H1 (cell line): ENCODE results near the gene KCNQ1. TPM values are rescaled to one million over a fixed set of nuclear protein-coding genes. Genes with fewer than 3 reads are reported as not detected.

ENCODE experiments used
- CTCF ChIA-PET: fragments of 300-600 bp; sonication (Branson Sonifier 250); formaldehyde crosslinking; loops from one replicate; lab custom pipeline; 2021; ENCODE audit not compliant: partially characterized antibody; lab: Charles Lee
- POLR2A ChIA-PET: fragments of 300-600 bp; sonication (Branson Sonifier 250); formaldehyde crosslinking; loops from one replicate; lab custom pipeline; 2021; ENCODE audit warnings: inconsistent platforms; ENCODE audit not compliant: partially characterized antibody; lab: Charles Lee
- DNase-seq, 2 experiments: peaks; one replicate each; pipeline versions ENCODE4 v3.0.0 to v3.0.0-alpha.2; 2010 to 2022; ENCODE audit warnings: low spot score in 2 of 2, low read depth in 1 of 2, mixed read lengths in 1 of 2
- FAIRE-seq: peaks from 2 replicates; lab custom pipeline; 2011; peaks lifted over from hg19 to GRCh38; lab: Jason Lieb, UNC
- H2AFZ ChIP-seq: 2 replicates; pipeline ENCODE4 v1.8.1; 2012; ENCODE audit warnings: low read length, inconsistent platforms
- H2AK5ac ChIP-seq: 2 replicates; pipeline ENCODE4 v1.6.1; 2013; ENCODE audit warnings: low read depth, low read length
- H2BK120ac ChIP-seq: replicated peaks from 2 replicates; pipeline ENCODE3; 2013; ENCODE audit warnings: low read depth, low read length, inconsistent platforms
- H2BK12ac ChIP-seq: 2 replicates; pipeline ENCODE4 v1.6.1; 2013; ENCODE audit warnings: low read depth, low read length
- H2BK15ac ChIP-seq: 2 replicates; pipeline ENCODE4 v1.6.1; 2013; ENCODE audit warnings: low read length
- H2BK20ac ChIP-seq: 2 replicates; pipeline ENCODE4 v1.6.1; 2013; ENCODE audit warnings: low read length
- H2BK5ac ChIP-seq: 2 replicates; pipeline ENCODE4 v1.6.1; 2013; ENCODE audit warnings: low read depth, low read length
- H3K14ac ChIP-seq: 2 replicates; pipeline ENCODE4 v1.6.1; 2013; ENCODE audit warnings: inconsistent platforms; ENCODE audit not compliant: insufficient read length
- H3K18ac ChIP-seq: 2 replicates; pipeline ENCODE4 v1.6.1; 2013; ENCODE audit warnings: low read length; ENCODE audit errors: extremely low read depth
- H3K23ac ChIP-seq: 2 replicates; pipeline ENCODE4 v1.6.1; 2013; ENCODE audit warnings: inconsistent platforms; ENCODE audit not compliant: insufficient read length
- H3K23me2 ChIP-seq: 2 replicates; pipeline ENCODE4 v1.6.1; 2013; ENCODE audit warnings: low read depth, low read length
- H3K27ac ChIP-seq: 2 replicates; pipeline ENCODE4 v1.6.1; 2011; ENCODE audit warnings: low read depth, low read length, inconsistent platforms
- H3K27me3 ChIP-seq, 4 experiments: replicated peaks in 1 of 4; 1 replicate in 1 of 4; 2 replicates in 3 of 4; pipeline versions ENCODE4 v1.6.1 to v1.8.1; 2011 to 2013; ENCODE audit warnings: low read length in 3 of 4, mild to moderate bottlenecking in 3 of 4, inconsistent platforms in 2 of 4, mixed read lengths in 2 of 4, moderate library complexity in 1 of 4; ENCODE audit not compliant: control insufficient read depth in 3 of 4, insufficient read depth in 3 of 4; ENCODE audit errors: extremely low read depth in 1 of 4
- H3K36me3 ChIP-seq, 4 experiments: 2 replicates each; pipeline versions ENCODE4 v1.6.1 to v1.8.1; 2011 to 2013; ENCODE audit warnings: mild to moderate bottlenecking in 4 of 4, low read length in 3 of 4, moderate library complexity in 2 of 4, control low read depth in 1 of 4, inconsistent platforms in 1 of 4; ENCODE audit not compliant: insufficient read depth in 4 of 4, control insufficient read depth in 2 of 4
- H3K4ac ChIP-seq: replicated peaks from 2 replicates; pipeline ENCODE3; 2013; ENCODE audit warnings: low read length, low read depth, mixed read lengths, inconsistent platforms; ENCODE audit not compliant: insufficient read length
- H3K4me1 ChIP-seq, 4 experiments: replicated peaks in 1 of 4; 1 replicate in 1 of 4; 2 replicates in 3 of 4; pipeline versions ENCODE4 v1.6.1 to v1.8.1; 2011 to 2013; ENCODE audit warnings: low read length in 3 of 4, inconsistent platforms in 2 of 4, mixed read lengths in 1 of 4; ENCODE audit not compliant: insufficient read depth in 4 of 4, control insufficient read depth in 3 of 4
- H3K4me2 ChIP-seq, 2 experiments: 2 replicates each; pipeline versions ENCODE4 v1.6.1 to v1.8.1; 2011 to 2013; ENCODE audit warnings: low read depth in 2 of 2, low read length in 2 of 2, control low read depth in 1 of 2, inconsistent platforms in 1 of 2, mild to moderate bottlenecking in 1 of 2; ENCODE audit not compliant: insufficient read depth in 1 of 2
- H3K4me3 ChIP-seq, 4 experiments: fragments of 200-600, 300-600 bp in 1 of 4; sonication (generic), shearing (Covaris generic), sonication (Bioruptor Twin) in 1 of 4; 2 replicates each; pipeline versions ENCODE4 v1.5.1 to v1.8.1; 2011 to 2016; ENCODE audit warnings: low read length in 4 of 4, low read depth in 3 of 4, control low read depth in 2 of 4, inconsistent platforms in 2 of 4, mild to moderate bottlenecking in 2 of 4, mixed read lengths in 1 of 4, moderate library complexity in 1 of 4; ENCODE audit not compliant: insufficient read depth in 2 of 4; ENCODE audit errors: extremely low read depth in 1 of 4
- H3K56ac ChIP-seq: replicated peaks from 2 replicates; pipeline ENCODE3; 2013; ENCODE audit warnings: low read depth, mild to moderate bottlenecking, mixed read lengths, low read length, inconsistent platforms; ENCODE audit not compliant: insufficient read length
- H3K79me1 ChIP-seq: 2 replicates; pipeline ENCODE4 v1.6.1; 2013; ENCODE audit warnings: low read depth, low read length, control low read depth
- H3K79me2 ChIP-seq, 2 experiments: 2 replicates each; pipeline versions ENCODE4 v1.6.1 to v1.8.1; 2012 to 2013; ENCODE audit warnings: low read length in 2 of 2, mild to moderate bottlenecking in 2 of 2, inconsistent platforms in 1 of 2; ENCODE audit not compliant: insufficient read depth in 2 of 2, control insufficient read depth in 1 of 2
- H3K9ac ChIP-seq, 4 experiments: replicated peaks in 1 of 4; 1 replicate in 1 of 4; 2 replicates in 3 of 4; pipeline versions ENCODE4 v1.6.1 to v1.8.1; 2011 to 2013; ENCODE audit warnings: low read depth in 3 of 4, low read length in 3 of 4, control low read depth in 2 of 4, mild to moderate bottlenecking in 2 of 4, moderate library complexity in 2 of 4, inconsistent platforms in 1 of 4; ENCODE audit errors: extremely low read depth in 1 of 4
- H3K9me3 ChIP-seq, 2 experiments: 2 replicates each; pipeline versions ENCODE4 v1.6.1 to v1.8.1; 2012 to 2013; ENCODE audit warnings: mild to moderate bottlenecking in 2 of 2, moderate library complexity in 2 of 2, control low read depth in 1 of 2, inconsistent platforms in 1 of 2, low read depth in 1 of 2, low read length in 1 of 2, mixed read lengths in 1 of 2; ENCODE audit not compliant: insufficient read depth in 2 of 2
- H4K20me1 ChIP-seq, 2 experiments: replicated peaks in 1 of 2; 2 replicates each; pipeline versions ENCODE3 to v1.8.1; 2011 to 2013; ENCODE audit warnings: inconsistent platforms in 2 of 2, low read length in 2 of 2, mild to moderate bottlenecking in 1 of 2; ENCODE audit not compliant: insufficient read depth in 2 of 2, control insufficient read depth in 1 of 2
- H4K5ac ChIP-seq: 2 replicates; pipeline ENCODE4 v1.6.1; 2013; ENCODE audit warnings: low read length, low read depth, mixed read lengths, inconsistent platforms; ENCODE audit not compliant: insufficient read length
- H4K8ac ChIP-seq: 2 replicates; pipeline ENCODE4 v1.8.0; 2013; ENCODE audit warnings: mild to moderate bottlenecking, moderate library complexity, low read length, inconsistent platforms; ENCODE audit not compliant: insufficient read depth; ENCODE audit errors: extremely low read depth
- H4K91ac ChIP-seq: replicated peaks from 2 replicates; pipeline ENCODE3; 2013; ENCODE audit warnings: low read length, mixed read lengths, inconsistent platforms; ENCODE audit not compliant: insufficient read length
- CBX8 ChIP-seq: fragments of 300-800, 300-1000 bp; sonication (generic); IDR thresholded peaks from 2 replicates; pipeline ENCODE4 v1.7.1; 2016; ENCODE audit warnings: low read depth, low read length, borderline replicate concordance
- CREB1 ChIP-seq: IDR thresholded peaks from 2 replicates; pipeline ENCODE4 v1.6.1; 2012; ENCODE audit warnings: inconsistent platforms
- CTCF ChIP-seq, 3 experiments: IDR thresholded peaks; 1 replicate in 2 of 3; 2 replicates in 1 of 3; pipeline versions ENCODE4 v1.5.1 to v1.6.1; 2011; ENCODE audit warnings: low read length in 3 of 3, mild to moderate bottlenecking in 3 of 3, inconsistent platforms in 2 of 3, low read depth in 1 of 3, moderate library complexity in 1 of 3; ENCODE audit not compliant: insufficient read depth in 1 of 3; ENCODE audit errors: control extremely low read depth in 1 of 3
- EGR1 ChIP-seq: IDR thresholded peaks from 2 replicates; pipeline ENCODE4 v1.6.1; 2011; ENCODE audit warnings: low read depth, low read length, borderline replicate concordance
- GABPA ChIP-seq: IDR thresholded peaks from 2 replicates; pipeline ENCODE4 v1.6.1; 2011; ENCODE audit warnings: mild to moderate bottlenecking, low read length, moderate library complexity, borderline replicate concordance; ENCODE audit not compliant: insufficient read depth
- MAX ChIP-seq: IDR thresholded peaks from 2 replicates; pipeline ENCODE4 v1.6.1; 2012; ENCODE audit warnings: inconsistent platforms
- NRF1 ChIP-seq: IDR thresholded peaks from 2 replicates; pipeline ENCODE4 v1.6.1; 2011; ENCODE audit warnings: mild to moderate bottlenecking, low read depth, low read length, improper control_type of control experiment
- SUZ12 ChIP-seq: fragments of 200-600 bp; sonication (generic); IDR thresholded peaks from 2 replicates; pipeline ENCODE4 v1.6.1; 2012; ENCODE audit warnings: mild to moderate bottlenecking, inconsistent platforms, low read length, moderate library complexity, mixed read lengths
- WGBS, 2 experiments: shearing (Covaris generic) in 1 of 2; methylation state at CpG; one replicate each; pipeline versions ENCODE4 v1.1.6 to v1.1.7; 2013 to 2015; ENCODE audit warnings: low lambda C conversion rate in 2 of 2, mixed read lengths in 2 of 2, inconsistent platforms in 1 of 2, low coverage in 1 of 2, missing lambda C conversion rate in 1 of 2; ENCODE audit not compliant: insufficient replicate concordance in 2 of 2, insufficient coverage in 1 of 2, insufficient read length in 1 of 2; ENCODE audit errors: extremely low coverage in 1 of 2, missing lambda C conversion rate in 1 of 2; 5-methylcytosine and 5-hydroxymethylcytosine counted together
- polyA plus RNA-seq, 7 experiments: library from polyadenylated mRNA; depleted of rRNA in 3 of 7; stranded (reverse) in 5 of 7; unstranded in 2 of 7; fragments of >200 nt in 5 of 7; fragments of 200-250 nt in 2 of 7; gene quantifications; 1 replicate in 5 of 7; 2 replicates in 1 of 7; 4 replicates in 1 of 7; pipeline versions ENCODE4 v1.2.1 to v1.2.3, GENCODE V29; 2011 to 2013; ENCODE audit warnings: missing spikeins in 2 of 7, mixed read lengths in 2 of 7
- total RNA-seq: library from RNA; stranded (reverse); fragmentation: NEBNext Ultra II Directional; extraction: Animal tissue kit (Norgen Biotek cat#: 25700); gene quantifications from 2 replicates; pipeline ENCODE4 v1.2.1, GENCODE V29; 2021

The KCNQ1 gene
- total and polyA plus RNA-seq, 2 of the 8 experiments (the other 6 are each of a cell fraction or from before 2014, with no cell fraction given): 1.9 to 2.0 TPM

GRCh38 chr11:2886191-2886894, 441.5 kb downstream of the KCNQ1 start:
- H3K56ac ChIP-seq: no peak overlapping the region
- no peak overlapping the region for H3K14ac ChIP-seq
- peak overlapping the region; percentile 77; the same call in 1 of the 2 replicates for H2BK12ac ChIP-seq
- no peak overlapping the region for H3K27ac ChIP-seq
- H2BK120ac ChIP-seq: peak overlapping the region; percentile 6
- no peak overlapping the region for H4K5ac ChIP-seq
- H2BK15ac ChIP-seq: 0 out of 2 replicates have a peak overlapping the region, but pooled peaks have one; percentile 29
- H3K36me3 ChIP-seq: peaks cover 0 to 4% (median 0%) of the 10 kb centered on the region in 4 experiments; a peak in 1 of 8 replicates
- FAIRE-seq (no peak), DNase-seq (peak in 1 of 2 experiments; percentile 80)
- ChIA-PET CTCF (interaction anchor here (0.6 to 13.5 kb wide), 17 partner anchors 21 to 968 kb away, joined by 3 to 521 read pairs (median 5); partner anchors contain the start of gene PHLDA2), POLR2A (interaction anchor here (1.0 to 3.0 kb wide), 9 partner anchors 10 to 354 kb away, joined by 3 to 18 read pairs (median 4); no protein-coding TSS in a partner anchor)
- peaks cover 0 to 36% (median 29%) of the 10 kb centered on the region in 4 experiments; a peak in 6 of 7 replicates for H3K4me1 ChIP-seq
- no peak overlapping the region for H3K4ac ChIP-seq
- no peaks in the 10 kb centered on the region for H3K9me3 ChIP-seq
- H2BK20ac ChIP-seq: peak overlapping the region; percentile 55; the same call in 1 of the 2 replicates
- H2BK5ac ChIP-seq: peak overlapping the region; percentile 60; the same call in 1 of the 2 replicates
- H4K8ac ChIP-seq: peak overlapping the region; percentile 75; the same call in 1 of the 2 replicates
- H3K9ac ChIP-seq: 0 out of 7 replicates have a peak overlapping the region, but pooled peaks of 1 of the 4 experiments have one; percentile 14
- H3K23ac ChIP-seq: no peak overlapping the region
- no peak overlapping the region for H2AFZ ChIP-seq
- H3K27me3 ChIP-seq: peaks cover 2 to 72% (median 46%) of the 10 kb centered on the region in 4 experiments
- peaks cover 6 to 11% of the 10 kb centered on the region in 2 experiments for H4K20me1 ChIP-seq
- H2AK5ac ChIP-seq: peak overlapping the region; percentile 70
- H3K79me1 ChIP-seq: no peaks in the 10 kb centered on the region
- H4K91ac ChIP-seq: peak overlapping the region; percentile 69
- WGBS, 2 experiments: 9% methylated on average over 37 of the region's 49 CpGs; no CpG with 5 or more reads in 1 of the 2 experiments
- H3K4me2 ChIP-seq: peak overlapping the region; percentile 21 to 62
- H3K79me2 ChIP-seq: no peaks in the 10 kb centered on the region
- peaks cover 12% of the 10 kb centered on the region; the same call in 1 of the 2 replicates for H3K23me2 ChIP-seq
- peak overlapping the region in 2 of 4 experiments; percentile 19 to 48; a peak in 4 of 8 replicates for H3K4me3 ChIP-seq
- H3K18ac ChIP-seq: peak overlapping the region; percentile 32
- TF ChIP-seq MAX (peak; percentile 65; the same call in 1 of the 2 replicates), CTCF (IDR thresholded peaks at IDR 0.05; ENCODE audit: control extremely low read depth in 1 of 3, insufficient read depth in 1 of 3, low read depth in 1 of 3, low read length in 3 of 3) (peak in 2 of 3 experiments; percentile 8 to 31; a peak in 2 of 4 replicates), SUZ12 (no peak), EGR1 (no peak), GABPA (no peak), NRF1 (no peak), CBX8 (no peak), CREB1 (no peak)
